Measurements from ENCODE around the gene RRAD.
"Not testable (repeated sequence)": the region's sequence is repeated elsewhere in the genome, so short reads cannot be mapped to it uniquely, and the experiment has no call there.

The RRAD gene

GRCh38 chr16:66946974-66947301 lies 21.6 kb upstream of the RRAD start:
- no peak overlapping the region for H3K27ac Mint-ChIP-seq
- H3K9me3 Mint-ChIP-seq = no peaks in the 10 kb centered on the region
- peaks cover 47% of the 10 kb centered on the region for H3K27me3 Mint-ChIP-seq
- intact Hi-C loops (cut with micrococcal nuclease) = loop anchor here (5.0 kb wide), 1 partner anchor 240 kb away; no protein-coding TSS in a partner anchor
- H3K36me3 Mint-ChIP-seq (ENCODE audit: low read depth) = peaks cover 29% of the 10 kb centered on the region
- H3K4me3 Mint-ChIP-seq = no peak overlapping the region
- peaks cover 26% of the 10 kb centered on the region for H3K4me1 Mint-ChIP-seq (ENCODE audit: low read depth)

GRCh38 chr16:66946541-66946940 lies 21.2 kb upstream of the RRAD start:
- intact Hi-C loops (cut with micrococcal nuclease) = loop anchor here (5.0 kb wide), 1 partner anchor 241 kb away; no protein-coding TSS in a partner anchor
- Mint-ChIP-seq H3K4me3 (no peak overlapping the region), H3K36me3 (ENCODE audit: low read depth) (peaks cover 33% of the 10 kb centered on the region), H3K27me3 (peaks cover 43% of the 10 kb centered on the region), H3K9me3 (no peaks in the 10 kb centered on the region), H3K4me1 (ENCODE audit: low read depth) (peaks cover 26% of the 10 kb centered on the region), H3K27ac (no peak overlapping the region)

DNA sequence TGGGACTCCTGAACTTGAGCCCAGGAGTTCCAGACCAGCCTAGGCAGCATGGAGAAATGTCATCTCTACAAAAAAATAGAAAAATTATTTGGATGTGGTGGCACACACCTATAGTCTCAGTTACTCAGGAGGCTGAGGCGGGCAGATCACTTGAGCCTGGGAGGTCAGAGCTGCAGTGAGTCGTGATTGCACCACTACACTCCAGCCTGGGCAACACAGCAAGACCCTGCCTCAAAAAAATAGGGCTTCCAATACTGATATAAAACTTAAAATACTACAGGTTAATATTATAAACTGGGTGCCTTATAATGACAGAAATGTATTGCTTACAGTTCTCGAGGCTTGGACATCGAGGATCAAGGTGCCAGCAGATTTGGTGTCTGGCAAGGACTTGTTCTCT lies 20.6 kb upstream of the RRAD start:
- H3K4me1 Mint-ChIP-seq (ENCODE audit: low read depth) = peaks cover 26% of the 10 kb centered on the region
- no peaks in the 10 kb centered on the region for H3K9me3 Mint-ChIP-seq
- intact Hi-C loops (cut with micrococcal nuclease) = loop anchor here (5.0 kb wide), 1 partner anchor 241 kb away; no protein-coding TSS in a partner anchor
- peaks cover 39% of the 10 kb centered on the region for H3K36me3 Mint-ChIP-seq (ENCODE audit: low read depth)
- no peak overlapping the region for H3K4me3 Mint-ChIP-seq
- no peak overlapping the region for H3K27ac Mint-ChIP-seq
- peaks cover 37% of the 10 kb centered on the region for H3K27me3 Mint-ChIP-seq

- intact Hi-C loops (cut with micrococcal nuclease) = loop anchor here (5.0 kb wide), 1 partner anchor 242 kb away; no protein-coding TSS in a partner anchor
- H3K4me3 Mint-ChIP-seq, H3K27ac Mint-ChIP-seq, H3K9me3 Mint-ChIP-seq: not testable (repeated sequence)
- Mint-ChIP-seq H3K27me3 (peaks cover 30% of the 10 kb centered on the region), H3K4me1 (ENCODE audit: low read depth) (peaks cover 26% of the 10 kb centered on the region), H3K36me3 (ENCODE audit: low read depth) (peaks cover 49% of the 10 kb centered on the region)
These were observed 19.6 kb upstream of the RRAD start for GRCh38 chr16:66944971-66945370.

GRCh38 chr16:66944054-66944441 lies 18.7 kb upstream of the RRAD start:
- Mint-ChIP-seq H3K36me3 (ENCODE audit: low read depth) (peaks cover 58% of the 10 kb centered on the region), H3K27ac (no peak overlapping the region), H3K27me3 (peaks cover 21% of the 10 kb centered on the region), H3K4me1 (ENCODE audit: low read depth) (peaks cover 24% of the 10 kb centered on the region), H3K4me3 (no peak overlapping the region), H3K9me3 (no peaks in the 10 kb centered on the region)
- intact Hi-C loops (cut with micrococcal nuclease) = no loop called here

- intact Hi-C loops (cut with micrococcal nuclease) = no loop called here
- H3K27ac Mint-ChIP-seq = no peak overlapping the region
- H3K36me3 Mint-ChIP-seq (ENCODE audit: low read depth) = peaks cover 63% of the 10 kb centered on the region
- H3K4me3 Mint-ChIP-seq = no peak overlapping the region
- no peaks in the 10 kb centered on the region for H3K9me3 Mint-ChIP-seq
- peaks cover 16% of the 10 kb centered on the region for H3K27me3 Mint-ChIP-seq
- peaks cover 19% of the 10 kb centered on the region for H3K4me1 Mint-ChIP-seq (ENCODE audit: low read depth)
These were observed 18.2 kb upstream of the RRAD start for GRCh38 chr16:66943426-66944053.

DNA sequence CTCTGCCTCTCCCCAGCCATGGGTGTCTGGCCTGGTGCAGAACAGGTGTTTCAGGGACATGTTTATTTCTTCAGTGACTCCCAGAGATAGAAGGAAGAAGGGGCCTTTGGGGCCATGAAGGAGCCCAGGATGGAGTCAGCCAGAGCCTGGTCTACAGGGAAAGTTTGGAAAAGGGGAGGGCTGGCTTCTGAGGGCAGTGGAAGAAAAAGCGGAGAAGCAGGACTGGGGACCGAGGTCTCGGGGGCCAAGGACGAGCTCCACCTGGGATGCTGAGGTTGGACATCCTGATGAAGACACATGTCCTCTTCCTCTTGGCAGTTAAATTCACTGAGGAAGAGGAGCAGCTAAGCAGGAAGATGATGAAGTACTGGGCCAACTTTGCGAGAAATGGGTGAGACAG lies 17.6 kb upstream of the RRAD start:
- H3K36me3 Mint-ChIP-seq (ENCODE audit: low read depth) = peaks cover 69% of the 10 kb centered on the region
- H3K27me3 Mint-ChIP-seq = peaks cover 10% of the 10 kb centered on the region
- peaks cover 14% of the 10 kb centered on the region for H3K4me1 Mint-ChIP-seq (ENCODE audit: low read depth)
- no peak overlapping the region for H3K27ac Mint-ChIP-seq
- no peaks in the 10 kb centered on the region for H3K9me3 Mint-ChIP-seq
- H3K4me3 Mint-ChIP-seq = no peak overlapping the region
- intact Hi-C loops (cut with micrococcal nuclease) = no loop called here

GRCh38 chr16:66940236-66940635 lies 14.9 kb upstream of the RRAD start:
- intact Hi-C loops (cut with micrococcal nuclease) = no loop called here
- H3K36me3 Mint-ChIP-seq (ENCODE audit: low read depth) = peaks cover 96% of the 10 kb centered on the region
- no peaks in the 10 kb centered on the region for H3K27me3 Mint-ChIP-seq
- H3K4me3 Mint-ChIP-seq = no peak overlapping the region
- H3K4me1 Mint-ChIP-seq (ENCODE audit: low read depth) = peaks cover 26% of the 10 kb centered on the region
- no peak overlapping the region for H3K27ac Mint-ChIP-seq
- no peaks in the 10 kb centered on the region for H3K9me3 Mint-ChIP-seq

DNA sequence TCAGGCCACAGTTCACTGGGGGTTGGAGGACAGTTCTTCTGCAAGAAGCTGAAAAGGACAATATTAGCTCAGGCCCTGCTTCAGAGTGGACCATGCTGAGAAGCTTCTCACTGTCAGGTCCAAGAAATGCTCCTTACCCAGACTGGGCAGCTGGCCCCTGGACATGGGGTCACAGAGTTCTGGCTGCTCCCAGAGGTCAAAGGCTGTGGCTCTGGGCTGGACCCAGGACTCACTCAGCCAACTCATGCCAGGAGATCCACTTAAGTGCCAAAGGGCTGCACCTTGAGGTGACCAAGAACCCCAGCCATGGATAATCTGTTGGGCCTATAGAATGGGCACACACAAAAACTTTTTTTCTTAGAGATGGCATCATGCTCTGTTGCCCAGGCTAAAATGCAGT lies 14.0 kb upstream of the RRAD start:
- intact Hi-C loops (cut with micrococcal nuclease) = no loop called here
- H3K27ac Mint-ChIP-seq = no peak overlapping the region
- no peak overlapping the region for H3K4me3 Mint-ChIP-seq
- peaks cover 100% of the 10 kb centered on the region for H3K36me3 Mint-ChIP-seq (ENCODE audit: low read depth)
- H3K27me3 Mint-ChIP-seq = no peaks in the 10 kb centered on the region
- peaks cover 30% of the 10 kb centered on the region for H3K4me1 Mint-ChIP-seq (ENCODE audit: low read depth)
- no peaks in the 10 kb centered on the region for H3K9me3 Mint-ChIP-seq

- Mint-ChIP-seq H3K4me1 (ENCODE audit: low read depth) (peaks cover 44% of the 10 kb centered on the region), H3K27ac (no peak overlapping the region)
These were observed 12.5 kb upstream of the RRAD start for GRCh38 chr16:66937725-66938337.

GRCh38 chr16:66936889-66937554 lies 11.7 kb upstream of the RRAD start:
- Mint-ChIP-seq H3K9me3 (no peaks in the 10 kb centered on the region), H3K36me3 (ENCODE audit: low read depth) (peaks cover 100% of the 10 kb centered on the region), H3K4me3 (no peak overlapping the region), H3K27me3 (no peaks in the 10 kb centered on the region), H3K4me1 (ENCODE audit: low read depth) (peaks cover 52% of the 10 kb centered on the region), H3K27ac (no peak overlapping the region)
- intact Hi-C loops (cut with micrococcal nuclease) = no loop called here

More at GRCh38 chr16:66937725-66938337, 12.5 kb upstream of the RRAD start:
- intact Hi-C loops (cut with micrococcal nuclease) = no loop called here
- Mint-ChIP-seq H3K4me3 (no peak overlapping the region), H3K9me3 (no peaks in the 10 kb centered on the region), H3K27me3 (no peaks in the 10 kb centered on the region), H3K36me3 (ENCODE audit: low read depth) (peaks cover 100% of the 10 kb centered on the region)

DNA sequence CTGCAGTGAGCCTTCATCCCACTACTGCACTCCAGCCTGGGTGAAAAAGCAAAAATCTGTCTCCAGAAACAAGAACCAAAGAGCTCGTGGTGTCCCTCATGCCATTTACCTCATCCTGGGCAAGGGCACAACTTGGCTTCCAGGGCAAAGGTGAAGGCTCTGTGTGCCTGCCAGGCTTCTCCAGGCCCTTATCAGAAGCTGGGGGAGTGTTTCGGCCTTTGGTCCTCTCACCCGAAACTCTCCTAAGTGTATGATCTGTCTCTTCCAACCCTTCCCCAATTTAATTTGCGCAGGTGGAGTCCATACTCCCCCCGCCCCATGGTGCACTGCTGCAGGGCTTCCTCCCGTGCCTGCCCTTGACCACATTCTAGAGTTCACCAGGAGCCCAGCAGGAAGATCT lies 11.1 kb upstream of the RRAD start:
- H3K27ac Mint-ChIP-seq = peak overlapping the region; percentile 56
- peaks cover 56% of the 10 kb centered on the region for H3K4me1 Mint-ChIP-seq (ENCODE audit: low read depth)
- no peak overlapping the region for H3K4me3 Mint-ChIP-seq
- H3K36me3 Mint-ChIP-seq (ENCODE audit: low read depth) = peaks cover 100% of the 10 kb centered on the region
- no peaks in the 10 kb centered on the region for H3K27me3 Mint-ChIP-seq
- H3K9me3 Mint-ChIP-seq = no peaks in the 10 kb centered on the region
- intact Hi-C loops (cut with micrococcal nuclease) = no loop called here

GRCh38 chr16:66935314-66936011 lies 10.1 kb upstream of the RRAD start, which contains the start of gene CES2:
TSS of gene CES2 (plus strand) at chr16:66935516. CDS start at chr16:66935636, 120 bp downstream.
- Mint-ChIP-seq H3K36me3 (ENCODE audit: low read depth) (peaks cover 90% of the 10 kb centered on the region), H3K4me3 (peak within 1 kb of the TSS; percentile 97), H3K27me3 (no peaks in the 10 kb centered on the region), H3K27ac (peak within 1 kb of the TSS; percentile 94), H3K9me3 (no peaks in the 10 kb centered on the region), H3K4me1 (ENCODE audit: low read depth) (peaks cover 56% of the 10 kb centered on the region)
- intact Hi-C loops (cut with micrococcal nuclease) = no loop called here

- Mint-ChIP-seq H3K27ac (peak overlapping the region; percentile 94), H3K36me3 (ENCODE audit: low read depth) (peaks cover 84% of the 10 kb centered on the region), H3K4me3 (peak overlapping the region; percentile 97), H3K4me1 (ENCODE audit: low read depth) (peaks cover 56% of the 10 kb centered on the region)
- H3K27me3 Mint-ChIP-seq; intact Hi-C loops (cut with micrococcal nuclease); H3K9me3 Mint-ChIP-seq: not testable (repeated sequence)
These were observed 9.5 kb upstream of the RRAD start for GRCh38 chr16:66934839-66935313.
